MM.1S (cell line): ENCODE data around the gene POC5.
"Not testable (repeated sequence)": the region's sequence is repeated elsewhere in the genome, so short reads cannot be mapped to it uniquely, and the experiment has no call there.

ENCODE experiments used
- DNase-seq: peaks from one replicate; pipeline ENCODE4 v3.0.0-alpha.2; 2015
- H2AFZ ChIP-seq: fragments of 300-600 bp; sonication (generic); 2 replicates; pipeline ENCODE4 v1.6.0; 2016; ENCODE audit warnings: antibody characterized with exemption, low read length
- H3F3A ChIP-seq: fragments of 300-600 bp; sonication (generic); 2 replicates; pipeline ENCODE4 v1.6.1; 2016; ENCODE audit warnings: mild to moderate bottlenecking, antibody characterized with exemption, low read length, moderate library complexity, mixed read lengths; ENCODE audit not compliant: insufficient read depth
- H3K27ac ChIP-seq: fragments of 300-600 bp; sonication (generic); 2 replicates; pipeline ENCODE4 v1.5.1; 2016; ENCODE audit warnings: mild to moderate bottlenecking, low read length
- H3K27me3 ChIP-seq: fragments of 300-600 bp; sonication (generic); replicated peaks from 2 replicates; pipeline ENCODE4 v1.6.0; 2016; ENCODE audit warnings: low read length; ENCODE audit not compliant: insufficient read depth
- H3K36me3 ChIP-seq: fragments of 300-600 bp; sonication (generic); replicated peaks from 2 replicates; pipeline ENCODE4 v1.6.1; 2016; ENCODE audit warnings: mild to moderate bottlenecking, low read length, mixed read lengths; ENCODE audit not compliant: insufficient read depth
- H3K4me1 ChIP-seq: fragments of 300-600 bp; sonication (generic); 2 replicates; pipeline ENCODE4 v1.6.1; 2016; ENCODE audit warnings: low read length, mixed read lengths
- H3K4me2 ChIP-seq: fragments of 300-600 bp; sonication (generic); 2 replicates; pipeline ENCODE4 v1.6.0; 2016; ENCODE audit warnings: low read depth, low read length
- H3K4me3 ChIP-seq: fragments of 300-600 bp; sonication (generic); 2 replicates; pipeline ENCODE4 v1.5.1; 2016; ENCODE audit warnings: low read length, mixed read lengths
- H3K79me2 ChIP-seq: fragments of 300-600 bp; sonication (generic); 2 replicates; pipeline ENCODE4 v1.6.1; 2016; ENCODE audit warnings: mixed run types, low read length, mixed read lengths
- H3K9ac ChIP-seq: fragments of 300-600 bp; sonication (generic); 2 replicates; pipeline ENCODE4 v1.6.1; 2016; ENCODE audit warnings: low read length, mixed read lengths
- H3K9me2 ChIP-seq: fragments of 300-600 bp; sonication (generic); replicated peaks from 2 replicates; pipeline ENCODE4 v1.6.1; 2016; ENCODE audit warnings: mild to moderate bottlenecking, low read length, mixed read lengths; ENCODE audit not compliant: insufficient read depth
- H3K9me3 ChIP-seq: fragments of 300-600 bp; sonication (generic); replicated peaks from 2 replicates; pipeline ENCODE4 v1.6.1; 2016; ENCODE audit warnings: mild to moderate bottlenecking, low read length, mixed read lengths; ENCODE audit not compliant: insufficient read depth
- H4K20me1 ChIP-seq: fragments of 300-600 bp; sonication (generic); 2 replicates; pipeline ENCODE4 v1.6.1; 2016; ENCODE audit warnings: mild to moderate bottlenecking, low read length, moderate library complexity, mixed read lengths; ENCODE audit not compliant: insufficient read depth
- CTCF ChIP-seq: fragments of 300-600 bp; sonication (generic); IDR thresholded peaks from 2 replicates; pipeline ENCODE4 v1.5.1; 2016; ENCODE audit warnings: antibody characterized with exemption, low read length, mixed read lengths
- EZH2 ChIP-seq: fragments of 300-600 bp; sonication (generic); optimal IDR thresholded peaks from 2 replicates; pipeline ENCODE3; 2017; ENCODE audit warnings: low read depth, mild to moderate bottlenecking, antibody characterized with exemption, low read length, mixed read lengths
- EZH2phosphoT487 ChIP-seq: fragments of 300-600 bp; sonication (generic); IDR thresholded peaks from 2 replicates; pipeline ENCODE4 v1.6.1; 2018; ENCODE audit warnings: antibody characterized with exemption, low read length

The POC5 gene

GRCh38 chr5:75701856-75702255 lies 15.4 kb downstream of the POC5 start:
- Histone ChIP-seq H3K27ac (no peak overlapping the region), H3K9me3 (no peaks in the 10 kb centered on the region), H3K79me2 (peaks cover 12% of the 10 kb centered on the region), H2AFZ (no peak overlapping the region), H3K36me3 (peaks cover 12% of the 10 kb centered on the region; the same call in 1 of the 2 replicates), H4K20me1 (no peaks in the 10 kb centered on the region), H3K9ac (no peak overlapping the region), H3K4me3 (no peak overlapping the region), H3F3A (no peaks in the 10 kb centered on the region), H3K9me2 (no peaks in the 10 kb centered on the region), H3K27me3 (no peaks in the 10 kb centered on the region), H3K4me2 (no peak overlapping the region), H3K4me1 (no peaks in the 10 kb centered on the region)
- DNase-seq: no peak
- TF ChIP-seq EZH2 (no peak), EZH2phosphoT487 (no peak), CTCF (no peak)

GRCh38 chr5:75695472-75696351 lies 21.5 kb downstream of the POC5 start:
- H3F3A ChIP-seq, H3K9me2 ChIP-seq, H3K27ac ChIP-seq, H2AFZ ChIP-seq, H3K27me3 ChIP-seq, H3K4me2 ChIP-seq, H3K4me3 ChIP-seq, H3K9me3 ChIP-seq, H3K79me2 ChIP-seq, H3K4me1 ChIP-seq, H4K20me1 ChIP-seq, DNase-seq, H3K9ac ChIP-seq, H3K36me3 ChIP-seq: not testable (repeated sequence)

GRCh38 chr5:75694781-75695180 lies 22.5 kb downstream of the POC5 start:
- Histone ChIP-seq H3K9ac (no peak overlapping the region), H3K36me3 (peaks cover 9% of the 10 kb centered on the region; the same call in 1 of the 2 replicates), H3K27me3 (no peaks in the 10 kb centered on the region), H3K9me3 (no peaks in the 10 kb centered on the region), H3K4me1 (no peaks in the 10 kb centered on the region), H3K4me3 (no peak overlapping the region), H3K4me2 (no peak overlapping the region), H3K79me2 (no peaks in the 10 kb centered on the region), H3K27ac (no peak overlapping the region), H4K20me1 (no peaks in the 10 kb centered on the region), H3F3A (no peaks in the 10 kb centered on the region), H3K9me2 (no peaks in the 10 kb centered on the region), H2AFZ (no peak overlapping the region)
- TF ChIP-seq CTCF: no peak
- TF ChIP-seq EZH2phosphoT487: no peak
- no peak for TF ChIP-seq EZH2
- DNase-seq: no peak

- no peak for DNase-seq
- H3K4me2 ChIP-seq: no peak overlapping the region
- no peak overlapping the region for H3K9ac ChIP-seq
- H3K9me2 ChIP-seq: no peaks in the 10 kb centered on the region
- no peaks in the 10 kb centered on the region for H3K27me3 ChIP-seq
- peaks cover 12% of the 10 kb centered on the region; the same call in 1 of the 2 replicates for H3K36me3 ChIP-seq
- no peaks in the 10 kb centered on the region for H3K4me1 ChIP-seq
- no peak overlapping the region for H3K4me3 ChIP-seq
- H2AFZ ChIP-seq: no peak overlapping the region
- H3K9me3 ChIP-seq: no peaks in the 10 kb centered on the region
- no peaks in the 10 kb centered on the region for H3F3A ChIP-seq
- no peak for TF ChIP-seq EZH2
- no peak for TF ChIP-seq CTCF
- TF ChIP-seq EZH2phosphoT487: no peak
- H4K20me1 ChIP-seq: no peaks in the 10 kb centered on the region
- no peaks in the 10 kb centered on the region for H3K79me2 ChIP-seq
- H3K27ac ChIP-seq: no peak overlapping the region
These were observed 26.6 kb downstream of the POC5 start for GRCh38 chr5:75690669-75691068.
